Retinal pigment epithelial cell (primary cell): ENCODE results near the gene TOP3A.
"Not testable (repeated sequence)": the region's sequence is repeated elsewhere in the genome, so short reads cannot be mapped to it uniquely, and the experiment has no call there.

ENCODE experiments used
- DNase-seq: peaks from one replicate; pipeline ENCODE4 v3.0.0-alpha.2; 2010; ENCODE audit warnings: low read depth
- H3K4me3 ChIP-seq: 2 replicates; pipeline ENCODE4 v1.5.1; 2011; ENCODE audit warnings: mild to moderate bottlenecking, low read length, control low read depth, moderate library complexity
- TF ChIP-seq, protein P1 (sequence below): conservative IDR thresholded peaks from 2 replicates; pipeline ENCODE4 v1.5.1; 2011; ENCODE audit warnings: low read depth, low read length, control low read depth, inconsistent platforms

TOP3A gene

DNA sequence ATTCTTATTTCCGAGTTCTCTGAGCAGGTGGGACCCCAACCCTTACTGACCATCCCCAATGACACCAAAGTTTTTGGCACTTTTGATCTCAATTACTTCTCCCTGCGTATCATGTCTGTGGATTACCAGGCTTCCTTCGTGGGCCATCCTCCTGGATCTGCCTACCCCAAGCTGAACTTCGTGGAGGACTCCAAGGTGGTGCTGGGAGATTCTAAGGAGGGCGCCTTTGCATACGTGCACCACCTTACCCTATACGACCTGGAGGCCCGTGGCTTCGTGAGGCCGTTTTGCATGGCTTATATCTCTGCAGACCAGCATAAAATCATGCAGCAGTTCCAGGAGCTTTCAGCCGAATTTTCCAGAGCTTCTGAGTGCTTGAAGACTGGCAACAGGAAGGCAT lies 1.2 kb upstream of the TOP3A start:
- TF ChIP-seq, protein P1, sequence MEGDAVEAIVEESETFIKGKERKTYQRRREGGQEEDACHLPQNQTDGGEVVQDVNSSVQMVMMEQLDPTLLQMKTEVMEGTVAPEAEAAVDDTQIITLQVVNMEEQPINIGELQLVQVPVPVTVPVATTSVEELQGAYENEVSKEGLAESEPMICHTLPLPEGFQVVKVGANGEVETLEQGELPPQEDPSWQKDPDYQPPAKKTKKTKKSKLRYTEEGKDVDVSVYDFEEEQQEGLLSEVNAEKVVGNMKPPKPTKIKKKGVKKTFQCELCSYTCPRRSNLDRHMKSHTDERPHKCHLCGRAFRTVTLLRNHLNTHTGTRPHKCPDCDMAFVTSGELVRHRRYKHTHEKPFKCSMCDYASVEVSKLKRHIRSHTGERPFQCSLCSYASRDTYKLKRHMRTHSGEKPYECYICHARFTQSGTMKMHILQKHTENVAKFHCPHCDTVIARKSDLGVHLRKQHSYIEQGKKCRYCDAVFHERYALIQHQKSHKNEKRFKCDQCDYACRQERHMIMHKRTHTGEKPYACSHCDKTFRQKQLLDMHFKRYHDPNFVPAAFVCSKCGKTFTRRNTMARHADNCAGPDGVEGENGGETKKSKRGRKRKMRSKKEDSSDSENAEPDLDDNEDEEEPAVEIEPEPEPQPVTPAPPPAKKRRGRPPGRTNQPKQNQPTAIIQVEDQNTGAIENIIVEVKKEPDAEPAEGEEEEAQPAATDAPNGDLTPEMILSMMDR: no peak
- DNase-seq: no peak
- peak overlapping the region; percentile 91 for H3K4me3 ChIP-seq

DNA sequence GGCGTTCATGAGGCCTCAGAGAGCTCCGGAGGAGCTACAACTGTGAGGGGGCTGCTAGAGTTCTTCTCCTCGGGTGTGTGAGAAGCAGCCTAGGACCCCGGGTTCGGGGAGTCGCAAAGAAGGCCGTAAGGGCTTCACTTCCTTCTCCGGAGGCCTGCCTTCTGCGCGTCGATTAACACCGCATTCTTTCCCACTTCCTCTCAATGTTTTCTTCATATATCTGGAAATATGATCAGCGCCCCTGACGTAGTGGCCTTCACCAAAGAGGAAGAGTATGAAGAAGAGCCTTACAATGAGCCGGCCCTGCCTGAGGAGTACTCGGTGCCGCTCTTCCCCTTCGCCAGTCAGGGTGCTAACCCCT lies 748 bp upstream of the TOP3A start:
- DNase-seq: no peak
- TF ChIP-seq, protein P1: no peak

DNA sequence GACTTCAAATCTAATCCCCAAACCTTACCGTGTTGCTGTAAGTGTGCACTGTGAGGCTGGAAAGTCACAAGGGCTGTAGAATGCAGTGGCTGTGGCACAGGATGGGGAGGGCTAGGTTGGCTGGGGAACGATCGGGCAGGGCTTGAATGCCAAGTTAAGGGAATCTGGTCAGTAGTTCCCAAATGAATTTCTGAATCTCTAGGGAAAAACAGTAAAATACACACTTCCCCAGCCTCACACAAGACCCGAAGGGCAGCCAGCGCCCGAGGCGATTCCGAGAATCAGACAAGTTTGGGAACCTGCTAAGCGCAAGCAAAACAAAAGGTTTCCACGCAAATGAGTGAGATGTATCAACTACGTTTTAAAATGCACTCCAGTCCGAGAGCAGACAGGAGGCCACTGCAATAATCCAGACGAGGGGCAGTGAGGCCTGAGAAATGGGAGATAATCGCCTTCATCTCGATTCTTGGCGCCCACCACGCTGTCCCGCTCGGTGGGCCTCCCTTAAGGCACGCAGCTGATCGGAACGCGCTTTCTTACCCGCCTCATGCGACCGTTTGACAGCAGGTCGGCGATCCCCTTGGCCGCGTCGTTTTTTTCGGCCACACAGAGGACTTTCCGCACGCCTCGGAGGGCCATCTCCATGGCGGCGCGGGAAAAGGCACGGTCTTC lies 599 bp downstream of the TOP3A start:
- no peak for DNase-seq
- TF ChIP-seq, protein P1: no peak
- H3K4me3 ChIP-seq: peak overlapping the region; percentile 91

More for the DNA sequence above, 748 bp upstream of the TOP3A start:
- peak overlapping the region; percentile 91 for H3K4me3 ChIP-seq

DNA sequence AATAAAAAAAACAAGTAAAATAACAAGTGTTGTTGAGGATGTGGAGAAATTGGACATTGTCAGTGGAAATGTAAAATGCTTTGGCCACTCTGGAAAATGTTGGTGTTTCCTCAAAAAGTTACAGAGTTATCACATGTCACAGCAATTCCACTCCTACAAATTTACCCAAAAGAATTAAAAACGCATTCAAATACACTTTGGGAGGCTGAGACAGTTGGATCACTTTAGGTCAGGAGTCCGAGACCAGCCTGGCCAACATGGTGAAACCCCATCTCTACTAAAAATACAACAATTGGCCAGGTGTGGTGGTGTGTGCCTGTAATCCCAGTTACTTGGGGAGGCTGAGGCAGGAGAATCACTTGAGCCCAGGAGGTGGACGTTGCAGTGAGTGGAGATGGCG lies 5.6 kb downstream of the TOP3A start:
- TF ChIP-seq, protein P1: no peak
- no peak for DNase-seq
- H3K4me3 ChIP-seq: no peak overlapping the region

DNA sequence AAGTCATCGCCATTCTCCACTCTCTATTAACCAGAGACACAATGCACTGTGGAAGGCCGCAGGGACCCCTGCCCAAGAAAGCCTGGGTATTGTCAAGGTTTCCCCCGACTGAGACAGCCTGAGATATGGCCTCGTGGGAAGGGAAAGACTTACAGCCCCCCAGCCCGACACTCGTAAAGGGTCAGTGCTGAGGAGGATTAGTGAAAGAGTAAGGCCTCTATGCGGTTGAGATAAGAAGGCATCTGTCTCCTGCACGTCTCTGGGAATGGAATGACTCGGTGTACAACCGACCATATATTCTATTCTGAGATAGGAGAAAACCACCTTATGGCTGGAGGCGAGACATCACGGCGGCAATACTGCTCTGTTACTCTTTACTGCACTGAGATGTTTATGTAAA lies 11.6 kb downstream of the TOP3A start:
- DNase-seq, H3K4me3 ChIP-seq: not testable (repeated sequence)

DNA sequence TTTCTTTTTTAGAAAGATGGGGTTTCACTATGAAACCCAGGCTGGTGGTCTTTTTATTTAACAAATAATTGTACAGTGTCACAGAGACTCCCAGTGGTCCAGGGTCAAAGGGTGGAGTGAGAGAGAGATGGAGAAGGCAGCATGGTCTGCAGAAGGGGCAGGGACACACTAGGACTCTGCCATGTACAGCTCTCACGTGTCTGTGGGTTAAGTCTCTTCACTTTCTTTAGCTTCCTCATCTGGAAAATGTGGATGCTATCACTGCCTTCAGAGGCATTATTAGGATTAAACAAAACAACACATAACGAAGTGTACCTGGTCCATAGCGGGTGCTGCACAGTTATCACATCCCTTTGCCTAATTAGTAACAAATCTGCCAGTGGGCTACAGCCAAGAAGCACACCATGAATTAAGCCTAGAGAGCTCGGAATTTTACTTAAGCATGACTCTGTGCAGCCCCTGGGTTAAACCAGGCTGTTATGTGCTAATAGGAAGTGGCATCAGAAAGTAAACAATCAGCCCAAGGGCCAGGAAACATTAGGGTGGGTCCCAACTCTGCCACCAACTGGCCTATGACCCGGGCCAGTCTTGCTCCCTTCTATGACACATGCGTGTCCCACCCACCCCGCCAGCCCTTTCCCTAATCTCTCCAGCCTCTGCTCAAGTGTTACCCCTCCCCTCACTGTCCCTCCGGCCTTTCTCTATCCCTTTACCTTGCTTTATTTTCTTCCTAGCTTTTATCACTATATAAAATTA lies 13.9 kb downstream of the TOP3A start:
- DNase-seq: no peak
- TF ChIP-seq, protein P1: no peak
- H3K4me3 ChIP-seq: no peak overlapping the region

DNA sequence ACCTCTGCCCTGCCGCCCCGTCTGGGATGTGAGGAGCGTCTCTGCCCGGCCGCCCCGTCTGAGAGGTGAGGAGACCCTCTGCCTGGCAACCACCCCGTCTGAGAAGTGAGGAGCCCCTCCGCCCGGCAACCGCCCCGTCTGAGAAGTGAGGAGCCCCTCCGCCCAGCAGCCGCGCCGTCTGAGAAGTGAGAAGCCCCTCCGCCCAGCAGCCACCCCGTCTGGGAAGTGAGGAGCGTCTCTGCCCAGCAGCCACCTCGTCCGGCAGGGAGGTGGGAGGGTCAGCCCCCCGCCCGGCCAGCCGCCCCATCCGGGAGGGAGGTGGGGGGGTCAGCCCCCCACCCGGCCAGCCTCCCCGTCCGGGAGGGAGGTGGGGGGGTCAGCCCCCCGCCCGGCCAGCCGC lies 16.7 kb downstream of the TOP3A start:
- DNase-seq, H3K4me3 ChIP-seq: not testable (repeated sequence)
